Kidney epithelial cell (primary cell): ENCODE results near the gene CAPSL. TPM values are rescaled to one million over a fixed set of nuclear protein-coding genes. Genes with fewer than 3 reads are reported as not detected.

Experiments
- DNase-seq: peaks from one replicate; pipeline ENCODE4 v3.0.0-alpha.2; 2010; ENCODE audit warnings: low read depth
- H3K27me3 ChIP-seq: 2 replicates; pipeline ENCODE4 v1.6.0; 2011; ENCODE audit warnings: low read length; ENCODE audit not compliant: control insufficient read depth, insufficient read depth
- H3K36me3 ChIP-seq: 2 replicates; pipeline ENCODE4 v1.5.1; 2011; ENCODE audit warnings: low read length; ENCODE audit not compliant: control insufficient read depth, insufficient read depth
- H3K4me3 ChIP-seq: 2 replicates; pipeline ENCODE4 v1.5.1; 2011; ENCODE audit warnings: low read depth, mild to moderate bottlenecking, control low read depth, low read length
- total RNA-seq: library from RNA; depleted of rRNA; stranded (reverse); fragments of >200 nt; gene quantifications from 2 replicates; pipeline ENCODE4 v1.2.3, GENCODE V29; 2015
- TF ChIP-seq, protein P1 (sequence below): IDR thresholded peaks from 2 replicates; pipeline ENCODE4 v1.5.1; 2011; ENCODE audit warnings: mild to moderate bottlenecking, moderate library complexity, low read length, control low read depth, inconsistent platforms; ENCODE audit not compliant: insufficient read depth, poor library complexity, severe bottlenecking

Gene CAPSL
- total RNA-seq, 1 donor from 2014 or later: not detected

DNA sequence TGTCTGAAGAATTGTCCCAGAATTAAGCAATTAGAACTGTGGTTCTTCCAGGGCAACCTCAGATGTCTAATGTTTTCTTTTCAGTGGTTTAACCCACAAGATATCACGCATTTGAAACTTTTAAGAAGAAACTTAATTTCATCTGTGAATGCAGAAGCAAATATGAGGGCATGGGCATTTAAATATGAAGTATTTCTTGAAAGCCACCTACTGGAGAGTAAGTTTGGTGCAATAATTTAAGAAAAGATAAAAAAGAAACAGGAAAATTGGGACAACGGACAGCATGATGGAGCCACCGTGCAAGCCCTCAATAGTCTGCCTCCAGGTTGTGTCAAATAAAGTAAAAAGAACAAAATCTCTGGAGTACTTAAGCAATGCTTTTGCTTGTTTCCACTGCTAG is 1.2 kb upstream of the CAPSL start:
- DNase-seq: no peak
- TF ChIP-seq, protein P1, sequence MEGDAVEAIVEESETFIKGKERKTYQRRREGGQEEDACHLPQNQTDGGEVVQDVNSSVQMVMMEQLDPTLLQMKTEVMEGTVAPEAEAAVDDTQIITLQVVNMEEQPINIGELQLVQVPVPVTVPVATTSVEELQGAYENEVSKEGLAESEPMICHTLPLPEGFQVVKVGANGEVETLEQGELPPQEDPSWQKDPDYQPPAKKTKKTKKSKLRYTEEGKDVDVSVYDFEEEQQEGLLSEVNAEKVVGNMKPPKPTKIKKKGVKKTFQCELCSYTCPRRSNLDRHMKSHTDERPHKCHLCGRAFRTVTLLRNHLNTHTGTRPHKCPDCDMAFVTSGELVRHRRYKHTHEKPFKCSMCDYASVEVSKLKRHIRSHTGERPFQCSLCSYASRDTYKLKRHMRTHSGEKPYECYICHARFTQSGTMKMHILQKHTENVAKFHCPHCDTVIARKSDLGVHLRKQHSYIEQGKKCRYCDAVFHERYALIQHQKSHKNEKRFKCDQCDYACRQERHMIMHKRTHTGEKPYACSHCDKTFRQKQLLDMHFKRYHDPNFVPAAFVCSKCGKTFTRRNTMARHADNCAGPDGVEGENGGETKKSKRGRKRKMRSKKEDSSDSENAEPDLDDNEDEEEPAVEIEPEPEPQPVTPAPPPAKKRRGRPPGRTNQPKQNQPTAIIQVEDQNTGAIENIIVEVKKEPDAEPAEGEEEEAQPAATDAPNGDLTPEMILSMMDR: no peak

DNA sequence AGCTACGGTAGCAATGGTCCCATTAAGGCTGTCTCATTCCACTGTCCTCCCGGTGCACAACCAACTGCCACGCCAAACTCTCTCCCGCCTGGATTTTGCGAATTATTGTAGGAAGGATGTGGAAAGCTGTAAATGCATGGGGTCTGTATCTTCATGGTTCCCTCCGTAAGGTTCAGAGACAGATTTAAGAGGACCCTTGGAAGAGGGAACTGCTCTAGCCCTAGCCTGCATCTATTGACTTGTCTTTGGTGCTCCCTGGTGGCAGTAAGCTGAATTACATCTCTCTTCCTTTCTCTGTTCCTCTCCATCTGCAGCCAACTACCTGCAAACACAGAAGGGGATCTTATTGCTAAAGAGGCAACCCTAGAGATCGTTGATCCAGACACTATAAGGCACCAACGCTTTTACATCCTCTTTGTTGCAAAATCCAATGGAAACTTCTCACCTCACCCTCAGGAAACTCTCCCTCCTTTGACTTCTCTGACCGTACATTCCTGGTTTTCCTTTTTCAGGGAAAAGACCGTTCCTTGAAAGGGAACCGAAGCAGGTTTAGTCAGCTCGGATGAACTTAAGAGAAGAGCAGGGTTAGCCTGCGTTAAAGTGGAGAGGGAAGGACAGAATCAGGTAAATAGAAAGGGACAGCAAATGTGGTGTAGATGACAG is 11.9 kb downstream of the CAPSL start:
- no peaks in the 10 kb centered on the region for H3K36me3 ChIP-seq
- no peak overlapping the region for H3K4me3 ChIP-seq
- H3K27me3 ChIP-seq: peaks cover 5% of the 10 kb centered on the region
- TF ChIP-seq, protein P1: peak; percentile 68
- DNase-seq: no peak

More for the DNA sequence above, 1.2 kb upstream of the CAPSL start:
- H3K4me3 ChIP-seq: no peak overlapping the region
- no peaks in the 10 kb centered on the region for H3K27me3 ChIP-seq
- H3K36me3 ChIP-seq: no peaks in the 10 kb centered on the region

DNA sequence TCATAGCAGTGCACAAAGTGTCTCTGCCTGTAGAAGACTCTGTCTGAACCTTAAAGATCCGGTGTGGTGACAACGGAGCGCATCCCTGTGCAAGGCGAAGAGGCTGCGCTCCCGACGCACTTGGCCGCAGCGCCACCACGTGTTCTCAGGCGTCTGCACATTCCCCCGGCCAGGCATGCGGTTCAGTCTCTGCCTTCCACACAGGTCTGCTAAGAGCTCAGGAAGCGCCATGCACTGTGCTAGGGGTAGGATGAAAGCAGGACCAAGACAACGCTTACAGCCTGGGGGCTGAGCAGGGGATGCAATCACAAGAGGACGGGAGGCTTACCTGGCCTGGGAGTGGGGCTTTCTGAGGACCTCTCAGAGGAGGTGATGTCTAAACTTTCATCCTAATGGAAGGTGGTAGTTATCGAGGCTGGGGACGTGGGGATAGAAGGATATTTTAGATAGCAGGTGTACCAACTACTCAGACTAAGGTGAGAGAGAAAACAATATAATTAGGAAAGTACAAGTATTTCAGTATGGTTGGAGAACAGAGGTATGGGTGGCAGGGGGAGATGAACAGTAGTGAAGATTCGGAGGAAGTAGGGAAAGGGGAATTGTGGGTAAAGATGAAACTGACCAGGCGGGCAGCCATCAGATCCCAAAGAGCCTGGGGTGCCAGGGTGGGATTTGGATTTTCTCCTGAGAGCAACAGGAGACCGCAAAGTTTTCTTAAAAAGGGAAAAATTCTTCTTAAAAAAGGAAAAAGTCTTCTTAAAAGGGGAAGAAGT is 13.3 kb downstream of the CAPSL start:
- DNase-seq: no peak
- no peaks in the 10 kb centered on the region for H3K36me3 ChIP-seq
- peaks cover 5% of the 10 kb centered on the region for H3K27me3 ChIP-seq
- TF ChIP-seq, protein P1: peak; percentile 83
- H3K4me3 ChIP-seq: no peak overlapping the region

DNA sequence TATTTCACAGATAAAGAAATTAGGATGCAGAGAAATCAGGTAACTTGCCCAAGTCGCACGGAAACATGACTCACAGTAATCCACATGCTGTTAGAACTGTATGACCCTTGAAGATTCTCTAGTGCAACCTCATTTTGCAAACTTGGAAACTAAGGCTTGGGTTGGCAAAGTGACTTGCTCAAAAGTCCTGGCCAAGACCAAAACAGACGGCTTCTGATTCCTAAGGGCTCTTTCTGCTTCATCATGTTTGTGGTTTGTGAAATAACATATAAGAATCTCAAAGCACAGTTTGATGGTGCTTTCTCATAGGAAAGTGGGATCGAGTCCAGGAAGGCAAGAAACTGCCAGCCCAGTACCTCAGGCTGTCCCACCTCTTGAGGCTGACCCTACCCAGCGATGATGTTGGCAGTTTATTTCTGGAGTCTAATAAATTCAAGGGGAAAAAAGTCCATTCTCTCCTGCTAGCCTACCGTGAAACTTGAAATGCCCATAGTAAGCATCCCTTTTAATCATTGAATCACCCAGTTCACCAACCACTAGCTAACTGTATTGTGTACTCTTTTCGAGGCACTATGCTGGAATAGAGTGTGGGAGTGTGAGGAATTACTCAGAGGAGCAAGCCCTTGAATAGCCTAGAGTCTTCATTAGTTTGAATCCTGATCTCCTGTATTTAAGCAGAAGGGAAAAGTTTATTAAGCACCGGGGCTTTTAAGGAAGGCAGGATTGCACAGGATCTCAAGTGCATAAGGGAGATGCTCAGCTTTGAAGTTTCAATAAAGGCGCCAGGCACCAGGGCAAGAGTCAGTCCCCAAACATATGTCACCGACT is 14.1 kb downstream of the CAPSL start:
- DNase-seq: no peak
- TF ChIP-seq, protein P1: no peak
- Histone ChIP-seq H3K36me3 (no peaks in the 10 kb centered on the region), H3K4me3 (no peak overlapping the region), H3K27me3 (peaks cover 5% of the 10 kb centered on the region)

DNA sequence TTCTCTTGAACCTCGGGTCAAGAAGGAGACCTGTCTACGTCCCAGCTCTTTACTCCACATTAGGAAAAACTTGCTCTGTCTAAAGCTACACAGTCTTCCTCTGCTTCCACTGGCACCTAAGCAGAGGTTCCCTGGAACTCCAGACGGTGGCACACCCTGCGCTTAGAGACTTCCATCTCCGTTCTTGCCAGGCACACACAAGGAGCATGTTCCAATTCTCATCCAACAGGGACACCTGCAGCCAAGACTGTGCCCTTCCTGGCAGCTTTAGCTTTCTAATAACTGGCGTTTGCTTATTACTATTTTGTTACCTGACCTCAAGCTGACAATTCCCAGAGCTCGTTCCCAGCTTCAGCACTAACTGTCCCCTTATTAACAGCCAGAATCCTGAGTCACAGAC is 16.0 kb downstream of the CAPSL start:
- no peak for DNase-seq

More for the DNA sequence above, 16.0 kb downstream of the CAPSL start:
- Histone ChIP-seq H3K4me3 (no peak overlapping the region), H3K27me3 (peaks cover 5% of the 10 kb centered on the region), H3K36me3 (no peaks in the 10 kb centered on the region)
- TF ChIP-seq, protein P1: no peak
